Stimulated activated CD4-positive, alpha-beta T cell treated with anti-CD3 and anti-CD28 coated beads, TNF-alpha, amount 100 ng/mL, for 4 hours (primary cell): ENCODE results near the gene COPS9.

Source experiments
- DNase-seq, 3 experiments: peaks; one replicate each; pipeline ENCODE4 v3.0.0-alpha.2; 2020; ENCODE audit warnings: low read depth in 3 of 3

The COPS9 gene

GRCh38 chr2:240147911-240148587 lies 11.9 kb upstream of the COPS9 start:
- DNase-seq: no peak

GRCh38 chr2:240147382-240147781 lies 11.3 kb upstream of the COPS9 start:
- DNase-seq: no peak

- no peak for DNase-seq
Observed at GRCh38 chr2:240146627-240147278, 10.6 kb upstream of the COPS9 start.

- no peak for DNase-seq
Observed at GRCh38 chr2:240146141-240146561, 10.0 kb upstream of the COPS9 start.

- no peak for DNase-seq
Observed at GRCh38 chr2:240145461-240145860, 9.4 kb upstream of the COPS9 start.

GRCh38 chr2:240144649-240145261 lies 8.7 kb upstream of the COPS9 start:
- DNase-seq: no peak

GRCh38 chr2:240143801-240144648 lies 7.9 kb upstream of the COPS9 start:
- DNase-seq: peak; percentile 65 to 77 (median 73)

GRCh38 chr2:240143276-240143675 lies 7.2 kb upstream of the COPS9 start:
- no peak for DNase-seq

- DNase-seq: no peak
Observed at GRCh38 chr2:240142859-240143258, 6.8 kb upstream of the COPS9 start.

GRCh38 chr2:240142256-240142775 lies 6.2 kb upstream of the COPS9 start:
- no peak for DNase-seq

GRCh38 chr2:240141736-240142135 lies 5.6 kb upstream of the COPS9 start:
- no peak for DNase-seq

- DNase-seq: no peak
Observed at GRCh38 chr2:240140920-240141319, 4.8 kb upstream of the COPS9 start.

GRCh38 chr2:240140511-240140910 lies 4.4 kb upstream of the COPS9 start, which contains the start of gene OTOS:
TSS of gene OTOS (minus strand) at chr2:240140658. CDS start at chr2:240140326, 332 bp downstream.
- DNase-seq: no peak

GRCh38 chr2:240139666-240140393 lies 3.7 kb upstream of the COPS9 start:
- no peak for DNase-seq

- no peak for DNase-seq
Observed at GRCh38 chr2:240139011-240139441, 2.9 kb upstream of the COPS9 start.

- DNase-seq: no peak
Observed at GRCh38 chr2:240138254-240138984, 2.3 kb upstream of the COPS9 start.

- DNase-seq: no peak
Observed at GRCh38 chr2:240137596-240138253, 1.6 kb upstream of the COPS9 start.

- DNase-seq: no peak
Observed at GRCh38 chr2:240136671-240137292, 677 bp upstream of the COPS9 start.

- DNase-seq: no peak
Observed at GRCh38 chr2:240135706-240136012, 446 bp downstream of the COPS9 start.
